Left renal pelvis (tissue), 4 donors: ENCODE measurements around the gene CELF1. TPM values are rescaled to one million over a fixed set of nuclear protein-coding genes. Genes with fewer than 3 reads are reported as not detected.
"Not testable (repeated sequence)": the region's sequence is repeated elsewhere in the genome, so short reads cannot be mapped to it uniquely, and the experiment has no call there.

ENCODE experiments used
- DNase-seq, 4 donors: peaks; one replicate each; pipeline ENCODE4 v3.0.0-alpha.2; 2013; ENCODE audit warnings: low read depth in 4 of 4, low spot score in 3 of 4
- polyA plus RNA-seq, 4 donors: library from polyadenylated mRNA; unstranded; fragments of 120-200 nt; gene quantifications; one replicate each; pipeline ENCODE4 v1.2.1, GENCODE V29; 2013; ENCODE audit not compliant: insufficient read length in 4 of 4

The CELF1 gene
- polyA plus RNA-seq, 4 donors = 76.5 to 122 (median 106) TPM

GRCh38 chr11:47545298-47545697 is 7.6 kb downstream of the CELF1 start:
- DNase-seq = no peak

- DNase-seq = no peak
Observed at GRCh38 chr11:47541070-47541469, 11.9 kb downstream of the CELF1 start.

GRCh38 chr11:47539681-47540039 is 13.3 kb downstream of the CELF1 start:
- no peak for DNase-seq

- no peak for DNase-seq
Observed at GRCh38 chr11:47538741-47539565, 14.0 kb downstream of the CELF1 start.

GRCh38 chr11:47536915-47537314 is 16.0 kb downstream of the CELF1 start:
- no peak for DNase-seq

- no peak for DNase-seq
Observed at GRCh38 chr11:47534704-47535251, 18.2 kb downstream of the CELF1 start.

- no peak for DNase-seq
Observed at GRCh38 chr11:47533690-47534151, 19.2 kb downstream of the CELF1 start.

GRCh38 chr11:47532597-47533213 is 20.2 kb downstream of the CELF1 start:
- DNase-seq = no peak

GRCh38 chr11:47531666-47532065 is 21.3 kb downstream of the CELF1 start:
- DNase-seq = no peak

- DNase-seq = not testable (repeated sequence)
Observed at GRCh38 chr11:47530721-47531120, 22.2 kb downstream of the CELF1 start.

- no peak for DNase-seq
Observed at GRCh38 chr11:47529951-47530350, 23.0 kb downstream of the CELF1 start.

- DNase-seq = no peak
Observed at GRCh38 chr11:47527186-47527585, 25.7 kb downstream of the CELF1 start.

- DNase-seq = not testable (repeated sequence)
Observed at GRCh38 chr11:47526032-47526431, 26.9 kb downstream of the CELF1 start.

- no peak for DNase-seq
Observed at GRCh38 chr11:47524291-47524874, 28.5 kb downstream of the CELF1 start.

- DNase-seq = peak in 2 of 4 donors; percentile 16 to 18
Observed at GRCh38 chr11:47523490-47524225, 29.3 kb downstream of the CELF1 start.

GRCh38 chr11:47518212-47518964 is 34.5 kb downstream of the CELF1 start:
- no peak for DNase-seq

GRCh38 chr11:47516984-47517853 is 35.7 kb downstream of the CELF1 start:
- no peak for DNase-seq

GRCh38 chr11:47516155-47516554 is 36.8 kb downstream of the CELF1 start:
- DNase-seq = no peak
